NCI-H2107 (cell line): ENCODE data around the gene SLC17A3.

Experiments used
- DNase-seq: peaks from one replicate; lab custom pipeline; 2025; lab: John Stamatoyannopoulos, UW

SLC17A3 gene, protein sequence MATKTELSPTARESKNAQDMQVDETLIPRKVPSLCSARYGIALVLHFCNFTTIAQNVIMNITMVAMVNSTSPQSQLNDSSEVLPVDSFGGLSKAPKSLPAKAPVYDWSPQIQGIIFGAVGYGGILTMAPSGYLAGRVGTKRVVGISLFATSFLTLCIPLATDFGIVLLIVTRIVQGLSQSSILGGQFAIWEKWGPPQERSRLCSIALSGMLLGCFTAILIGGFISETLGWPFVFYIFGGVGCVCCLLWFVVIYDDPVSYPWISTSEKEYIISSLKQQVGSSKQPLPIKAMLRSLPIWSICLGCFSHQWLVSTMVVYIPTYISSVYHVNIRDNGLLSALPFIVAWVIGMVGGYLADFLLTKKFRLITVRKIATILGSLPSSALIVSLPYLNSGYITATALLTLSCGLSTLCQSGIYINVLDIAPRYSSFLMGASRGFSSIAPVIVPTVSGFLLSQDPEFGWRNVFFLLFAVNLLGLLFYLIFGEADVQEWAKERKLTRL

GRCh38 chr6:25874118-25874517 is at the start of gene SLC17A3:
TSS of gene SLC17A3 (minus strand) at chr6:25874243. CDS start at chr6:25868387, 5,856 bp downstream.
- no peak for DNase-seq

DNA sequence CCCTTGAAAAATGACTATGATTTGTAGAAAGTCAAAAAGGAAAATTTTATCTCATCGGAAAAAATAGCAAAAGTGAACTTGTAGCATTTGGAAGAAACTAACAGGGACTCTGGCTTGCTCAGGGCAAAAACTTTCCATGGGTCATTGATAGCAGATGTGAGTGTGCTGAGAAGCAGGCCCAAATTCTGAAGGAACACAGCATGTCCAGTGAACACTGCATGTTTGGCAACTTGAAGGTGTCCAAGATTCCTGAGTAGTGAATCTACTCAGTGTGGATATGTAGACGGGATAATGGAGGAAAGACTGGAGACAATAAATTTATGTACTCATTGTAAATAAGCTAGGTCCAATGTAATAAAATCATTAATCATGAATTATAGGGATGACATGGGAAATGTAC is 48.3 kb upstream of the SLC17A3 start:
- no peak for DNase-seq

GRCh38 chr6:25921525-25922203 is 47.6 kb upstream of the SLC17A3 start:
- no peak for DNase-seq

DNA sequence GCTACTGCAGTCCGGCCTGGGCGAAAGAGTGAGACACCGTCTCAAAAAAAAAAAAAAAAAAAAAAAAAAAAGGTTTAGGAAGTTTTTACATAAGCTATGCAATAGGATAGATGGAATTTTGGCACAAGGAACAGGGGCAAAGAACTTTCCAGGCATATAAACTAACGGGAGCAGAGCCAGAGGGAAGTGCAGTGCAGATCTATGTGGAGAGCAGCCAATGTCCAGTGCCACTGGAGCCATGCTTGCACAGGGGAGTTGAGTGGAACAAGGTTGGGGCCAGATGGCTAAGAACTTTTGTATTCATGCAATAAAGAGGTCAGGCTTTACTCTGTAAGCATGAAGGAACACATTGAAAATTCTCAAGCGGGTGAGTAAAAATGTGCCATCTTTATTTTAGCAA is 45.6 kb upstream of the SLC17A3 start:
- no peak for DNase-seq

DNA sequence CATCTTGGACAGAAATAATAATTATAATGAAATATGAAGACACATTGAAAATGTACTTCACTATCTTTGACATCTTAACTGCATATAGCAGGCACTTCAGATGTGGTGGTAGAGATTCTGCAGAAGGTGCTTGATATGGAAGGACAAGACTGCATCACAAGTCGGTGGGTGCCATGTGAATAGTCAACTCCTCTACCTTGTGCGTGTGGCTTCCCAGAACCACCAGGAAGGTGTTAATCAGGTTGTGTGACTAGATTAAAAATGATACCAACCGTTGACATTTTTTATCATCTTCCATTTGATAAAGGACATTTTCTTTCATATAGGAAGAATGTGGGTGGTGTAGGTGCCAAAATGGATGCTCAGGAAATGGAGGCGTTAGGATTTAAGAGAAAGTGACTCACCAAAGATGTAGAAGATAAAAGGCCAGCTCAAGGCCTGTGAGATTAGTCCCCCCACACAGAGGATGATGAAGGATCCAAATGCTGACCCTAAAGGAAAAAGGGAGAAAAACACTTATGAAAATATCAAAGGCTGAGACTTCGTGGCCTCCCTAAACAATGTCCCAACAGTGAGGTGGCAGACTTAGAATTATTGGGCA is 44.1 kb upstream of the SLC17A3 start:
- DNase-seq, result no peak

DNA sequence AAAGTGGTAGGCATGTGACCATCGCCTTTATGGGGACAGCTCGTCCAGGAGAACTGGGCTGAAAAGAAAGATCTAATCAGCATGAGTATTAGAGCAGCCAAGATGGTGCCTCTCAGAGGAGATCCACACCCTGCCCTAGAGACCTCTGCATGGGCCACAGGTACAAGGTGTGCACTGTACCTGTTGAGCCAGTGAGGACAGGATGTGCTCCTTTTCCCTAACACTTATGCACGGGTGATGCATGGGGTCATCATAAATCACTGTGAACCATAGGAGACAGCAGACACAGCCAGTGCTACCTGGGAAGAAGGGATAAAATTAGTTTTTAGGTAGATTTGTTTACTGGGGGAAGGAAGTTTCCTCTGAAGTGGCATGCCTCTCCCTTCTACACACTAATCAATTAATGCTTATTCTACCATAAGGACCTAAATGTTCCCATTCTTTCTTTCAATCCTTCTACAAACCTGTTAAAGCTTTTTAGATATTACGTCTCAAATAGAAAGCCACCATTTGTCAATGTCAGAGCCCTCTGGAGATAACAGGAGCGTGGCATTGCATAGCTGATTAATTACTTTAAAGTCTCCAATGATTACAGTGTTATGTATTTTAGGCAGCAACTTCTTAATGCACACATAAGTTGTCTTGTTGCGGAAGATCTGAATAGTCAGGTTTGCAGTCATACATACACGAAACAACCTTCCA is 42.9 kb upstream of the SLC17A3 start:
- no peak for DNase-seq

GRCh38 chr6:25916330-25916729 is 42.3 kb upstream of the SLC17A3 start:
- DNase-seq, result no peak

DNA sequence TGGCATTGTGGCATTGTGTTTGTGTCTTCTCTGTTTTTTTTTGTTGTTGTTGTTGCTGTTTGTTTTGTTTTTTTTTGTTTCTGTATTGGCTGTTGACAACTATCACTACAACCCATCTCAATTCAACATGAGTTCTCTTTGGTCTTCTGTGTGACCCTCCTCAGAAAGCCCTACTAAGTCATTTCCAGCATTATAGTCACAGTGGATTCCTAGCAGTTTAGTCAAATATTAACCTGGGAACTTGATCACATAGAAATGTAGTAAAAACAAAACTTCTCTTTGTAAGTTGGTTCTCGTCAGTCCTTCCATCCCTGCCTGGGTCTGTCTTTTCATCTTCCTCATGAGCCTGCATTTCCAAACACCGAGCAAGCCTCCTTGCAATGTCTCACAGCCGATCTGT is 39.7 kb upstream of the SLC17A3 start:
- no peak for DNase-seq

DNA sequence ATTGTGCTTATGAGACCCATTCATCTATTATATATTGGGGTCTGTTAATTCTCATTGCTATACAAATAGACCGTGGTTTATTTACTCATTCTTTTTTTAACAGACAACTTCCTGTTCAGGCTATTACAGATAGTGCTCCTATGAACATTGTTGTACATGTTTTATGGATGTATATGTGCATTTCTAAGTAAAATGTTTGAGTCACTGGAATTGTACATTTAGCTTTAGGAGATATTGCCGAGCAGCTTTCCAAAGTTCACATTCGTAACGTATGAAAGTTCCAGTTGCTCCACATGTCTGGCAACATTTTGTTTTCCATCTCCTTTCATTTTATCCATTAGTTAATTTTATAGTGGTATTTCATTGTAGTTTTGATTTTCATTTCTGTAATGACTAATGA is 37.3 kb upstream of the SLC17A3 start:
- no peak for DNase-seq

DNA sequence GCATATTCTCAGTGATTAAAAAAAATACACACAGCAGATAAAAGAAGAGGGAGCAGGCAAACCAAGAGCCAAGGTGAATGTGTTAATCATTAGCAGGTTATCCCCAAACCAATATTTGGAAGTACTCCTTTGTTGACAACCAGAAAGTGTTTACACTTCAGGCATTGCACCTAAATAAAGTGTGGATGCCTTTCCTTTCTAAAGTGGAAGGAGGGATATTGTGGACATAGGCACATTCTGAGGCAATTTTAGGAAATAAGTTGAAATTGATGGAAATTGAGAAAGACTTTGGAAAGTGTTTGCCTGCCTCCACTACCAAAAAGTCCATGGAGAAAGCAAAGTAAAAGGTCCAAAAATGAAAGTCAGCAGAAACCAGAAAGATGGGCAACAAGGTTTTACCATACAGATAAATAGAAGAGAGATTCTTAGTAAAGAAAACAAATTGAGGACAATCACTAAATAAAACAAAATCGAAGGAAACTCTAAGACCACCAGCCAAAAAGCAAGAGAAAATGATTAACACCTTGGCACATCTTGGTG is 33.5 kb upstream of the SLC17A3 start:
- DNase-seq, result no peak

GRCh38 chr6:25903467-25904099 is 29.5 kb upstream of the SLC17A3 start:
- DNase-seq, result no peak

DNA sequence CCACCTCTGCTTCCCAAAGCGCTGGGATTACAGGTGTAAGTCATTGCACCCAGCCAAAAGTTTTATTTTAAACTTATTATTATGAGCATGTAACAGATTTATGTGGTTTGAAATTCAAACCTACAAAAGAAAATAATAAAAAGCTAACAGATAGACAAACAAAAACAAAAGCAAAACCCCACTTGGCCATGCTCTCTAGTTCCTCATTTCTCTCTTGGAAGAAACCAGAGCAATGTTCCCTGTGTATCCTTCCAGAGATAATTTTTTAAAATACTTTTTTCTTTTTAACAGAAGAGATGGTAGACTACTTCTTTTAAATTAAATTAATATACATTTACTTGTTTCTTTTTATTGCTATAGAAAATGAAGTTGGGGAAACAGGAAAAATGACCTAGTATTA is 28.0 kb upstream of the SLC17A3 start:
- no peak for DNase-seq

DNA sequence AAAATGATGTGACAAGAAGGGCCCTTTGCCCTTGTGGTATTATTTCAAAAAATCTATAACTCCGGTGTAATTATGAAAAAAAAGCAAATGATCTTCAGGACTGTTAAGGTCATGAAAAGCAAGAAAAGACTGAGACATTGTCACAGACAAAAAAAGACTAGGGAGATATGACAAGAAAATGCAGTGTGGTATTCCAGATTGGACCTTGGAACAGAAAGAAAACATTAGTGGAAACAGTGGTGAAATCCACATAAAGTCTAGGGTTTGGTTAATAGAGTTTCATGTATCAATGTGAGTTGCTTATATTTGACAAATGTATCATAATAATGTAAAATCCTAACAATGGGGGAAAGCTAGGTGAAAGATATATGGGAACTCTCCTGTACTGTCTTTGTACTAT is 26.8 kb upstream of the SLC17A3 start:
- no peak for DNase-seq

GRCh38 chr6:25899580-25900408 is 25.8 kb upstream of the SLC17A3 start:
- no peak for DNase-seq

DNA sequence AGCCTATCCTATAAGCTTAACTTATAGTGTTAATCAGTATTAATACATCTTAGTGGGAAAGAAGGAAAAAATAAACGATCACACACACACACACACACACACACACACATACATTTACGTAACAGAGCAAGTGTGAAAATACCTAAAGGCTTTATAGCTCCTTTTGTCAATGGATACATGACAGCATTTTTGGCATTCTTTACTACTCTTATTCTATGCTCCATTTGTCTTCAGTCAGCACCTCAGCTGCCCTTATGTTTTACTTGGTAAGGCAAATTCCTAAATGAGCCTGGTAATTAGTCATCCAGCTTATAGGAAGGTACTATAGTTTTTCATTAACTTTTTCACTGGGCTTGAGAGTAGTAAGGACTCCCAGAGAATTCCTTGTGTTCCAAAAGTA is 25.1 kb upstream of the SLC17A3 start:
- no peak for DNase-seq

GRCh38 chr6:25898289-25898977 is 24.4 kb upstream of the SLC17A3 start:
- no peak for DNase-seq

- DNase-seq, result no peak
These were observed 22.2 kb upstream of the SLC17A3 start for GRCh38 chr6:25896252-25896651.

GRCh38 chr6:25895771-25896170 is 21.7 kb upstream of the SLC17A3 start:
- DNase-seq, result no peak

DNA sequence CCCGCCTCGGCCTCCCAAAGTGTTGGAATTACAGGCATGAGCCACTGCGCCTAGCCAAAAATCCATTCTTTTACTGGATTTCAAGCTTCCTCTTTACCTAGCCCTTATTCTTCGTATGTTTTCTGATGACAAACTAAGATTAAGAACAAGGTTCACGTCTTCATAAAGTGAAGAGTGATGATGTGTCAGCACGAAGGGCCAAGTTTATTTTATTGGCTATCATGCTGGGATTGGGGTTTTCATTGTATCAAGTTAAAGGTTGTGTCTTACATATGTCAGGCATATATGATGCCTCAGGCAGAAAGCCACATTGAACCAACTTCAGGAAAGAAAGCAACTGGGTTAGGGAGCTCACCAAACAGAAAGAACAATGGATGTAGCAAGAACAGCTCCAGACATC is 19.7 kb upstream of the SLC17A3 start:
- DNase-seq, result no peak

GRCh38 chr6:25892877-25893276 is 18.8 kb upstream of the SLC17A3 start:
- no peak for DNase-seq
